A673 (cell line): ENCODE results near the gene MUC7.

Source experiments
- EZH2 ChIP-seq: fragments of 200-600 bp; sonication (generic); IDR thresholded peaks from 2 replicates; pipeline ENCODE4 v1.6.1; 2017; ENCODE audit warnings: borderline replicate concordance, low read depth, mild to moderate bottlenecking, mixed read lengths, antibody characterized with exemption, low read length; ENCODE audit not compliant: poor library complexity, severe bottlenecking
- TF ChIP-seq, protein P1 (sequence below): fragments of 300-800, 200-600 bp; sonication (generic); conservative IDR thresholded peaks from 2 replicates; pipeline ENCODE4 v1.5.1; 2017; ENCODE audit warnings: low read depth, mild to moderate bottlenecking, antibody characterized with exemption, low read length, moderate library complexity, mixed read lengths

GRCh38 chr4:70437197-70437596 is 34.8 kb upstream of the MUC7 start:
- TF ChIP-seq, protein P1, sequence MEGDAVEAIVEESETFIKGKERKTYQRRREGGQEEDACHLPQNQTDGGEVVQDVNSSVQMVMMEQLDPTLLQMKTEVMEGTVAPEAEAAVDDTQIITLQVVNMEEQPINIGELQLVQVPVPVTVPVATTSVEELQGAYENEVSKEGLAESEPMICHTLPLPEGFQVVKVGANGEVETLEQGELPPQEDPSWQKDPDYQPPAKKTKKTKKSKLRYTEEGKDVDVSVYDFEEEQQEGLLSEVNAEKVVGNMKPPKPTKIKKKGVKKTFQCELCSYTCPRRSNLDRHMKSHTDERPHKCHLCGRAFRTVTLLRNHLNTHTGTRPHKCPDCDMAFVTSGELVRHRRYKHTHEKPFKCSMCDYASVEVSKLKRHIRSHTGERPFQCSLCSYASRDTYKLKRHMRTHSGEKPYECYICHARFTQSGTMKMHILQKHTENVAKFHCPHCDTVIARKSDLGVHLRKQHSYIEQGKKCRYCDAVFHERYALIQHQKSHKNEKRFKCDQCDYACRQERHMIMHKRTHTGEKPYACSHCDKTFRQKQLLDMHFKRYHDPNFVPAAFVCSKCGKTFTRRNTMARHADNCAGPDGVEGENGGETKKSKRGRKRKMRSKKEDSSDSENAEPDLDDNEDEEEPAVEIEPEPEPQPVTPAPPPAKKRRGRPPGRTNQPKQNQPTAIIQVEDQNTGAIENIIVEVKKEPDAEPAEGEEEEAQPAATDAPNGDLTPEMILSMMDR, result no peak
- no peak for TF ChIP-seq EZH2
